Coronary artery (tissue), 2 donors: Measurements from ENCODE around the gene CHRNB2.

ENCODE experiments used
- DNase-seq: peaks from one replicate; pipeline ENCODE4 v3.0.0-alpha.2; 2017; ENCODE audit warnings: low spot score
- H3K27ac ChIP-seq, 2 donors: fragments of 200-600 bp; sonication (generic); one replicate each; pipeline ENCODE4 v1.5.1; 2016 to 2019
- H3K4me3 ChIP-seq: fragments of 200-600 bp; sonication (generic); 2 replicates; pipeline ENCODE4 v1.5.1; 2016; ENCODE audit warnings: mild to moderate bottlenecking, moderate library complexity
- TF ChIP-seq, protein P1 (sequence below): fragments of 200-600 bp; sonication (generic); IDR thresholded peaks from one replicate; pipeline ENCODE4 v1.5.1; 2019; ENCODE audit warnings: antibody characterized with exemption

Gene CHRNB2

DNA sequence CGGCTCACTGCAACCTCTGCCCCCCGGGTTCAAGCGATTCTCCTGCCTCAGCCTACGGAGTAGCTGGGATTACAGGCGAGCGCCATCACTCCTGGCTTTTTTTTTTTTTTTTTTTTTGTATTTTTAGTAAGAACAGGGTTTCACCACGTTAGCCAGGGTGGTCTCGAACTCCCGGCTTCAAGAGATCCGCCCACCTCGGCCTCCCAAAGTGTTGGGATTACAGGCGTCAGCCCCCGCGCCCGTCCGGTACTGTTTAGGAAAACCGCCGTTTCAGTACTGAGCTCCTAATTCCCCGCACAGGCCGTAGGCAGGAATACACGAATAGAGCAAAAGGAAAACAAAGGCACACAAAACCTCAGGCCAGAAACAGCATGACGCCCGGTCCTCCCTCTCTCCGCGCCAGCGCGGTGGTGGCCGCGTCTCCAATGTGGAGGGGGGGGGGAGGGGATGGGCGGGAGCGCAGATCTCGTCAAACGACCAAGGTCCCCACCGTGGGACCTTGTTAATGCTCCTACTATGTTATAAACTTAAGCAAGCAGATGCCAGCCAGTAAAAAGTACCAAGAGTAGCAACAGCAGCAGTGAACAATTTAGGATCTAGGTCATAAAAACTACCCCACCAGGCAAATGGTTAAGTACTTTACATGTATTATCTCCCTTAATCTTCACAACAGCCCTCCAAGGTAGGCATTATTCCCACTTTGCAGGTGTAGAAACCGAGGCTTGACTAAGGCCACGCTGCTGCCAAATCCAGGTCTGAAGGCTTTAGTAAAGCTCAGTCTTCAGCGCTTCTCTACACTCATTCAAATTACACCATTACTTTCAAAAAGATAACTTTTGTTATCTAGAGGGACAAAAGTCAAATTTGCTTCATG lies 41.1 kb downstream of the CHRNB2 start:
- Histone ChIP-seq H3K4me3 (peak overlapping the region; percentile 97), H3K27ac (peak overlapping the region; percentile 99)
- TF ChIP-seq, protein P1, sequence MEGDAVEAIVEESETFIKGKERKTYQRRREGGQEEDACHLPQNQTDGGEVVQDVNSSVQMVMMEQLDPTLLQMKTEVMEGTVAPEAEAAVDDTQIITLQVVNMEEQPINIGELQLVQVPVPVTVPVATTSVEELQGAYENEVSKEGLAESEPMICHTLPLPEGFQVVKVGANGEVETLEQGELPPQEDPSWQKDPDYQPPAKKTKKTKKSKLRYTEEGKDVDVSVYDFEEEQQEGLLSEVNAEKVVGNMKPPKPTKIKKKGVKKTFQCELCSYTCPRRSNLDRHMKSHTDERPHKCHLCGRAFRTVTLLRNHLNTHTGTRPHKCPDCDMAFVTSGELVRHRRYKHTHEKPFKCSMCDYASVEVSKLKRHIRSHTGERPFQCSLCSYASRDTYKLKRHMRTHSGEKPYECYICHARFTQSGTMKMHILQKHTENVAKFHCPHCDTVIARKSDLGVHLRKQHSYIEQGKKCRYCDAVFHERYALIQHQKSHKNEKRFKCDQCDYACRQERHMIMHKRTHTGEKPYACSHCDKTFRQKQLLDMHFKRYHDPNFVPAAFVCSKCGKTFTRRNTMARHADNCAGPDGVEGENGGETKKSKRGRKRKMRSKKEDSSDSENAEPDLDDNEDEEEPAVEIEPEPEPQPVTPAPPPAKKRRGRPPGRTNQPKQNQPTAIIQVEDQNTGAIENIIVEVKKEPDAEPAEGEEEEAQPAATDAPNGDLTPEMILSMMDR, result no peak
- DNase-seq, result peak; percentile 79

GRCh38 chr1:154609398-154610380 lies 42.1 kb downstream of the CHRNB2 start:
- TF ChIP-seq, protein P1, result no peak
- DNase-seq, result no peak
- peak overlapping the region in 1 of 2 donors; percentile 99 for H3K27ac ChIP-seq
- H3K4me3 ChIP-seq, result no peak overlapping the region

GRCh38 chr1:154611150-154611862 lies 43.7 kb downstream of the CHRNB2 start:
- Histone ChIP-seq H3K4me3 (no peak overlapping the region), H3K27ac (no peak overlapping the region)
- DNase-seq, result no peak
- TF ChIP-seq, protein P1, result no peak

GRCh38 chr1:154614247-154614646 lies 46.7 kb downstream of the CHRNB2 start:
- Histone ChIP-seq H3K27ac (no peak overlapping the region), H3K4me3 (no peak overlapping the region)
- no peak for DNase-seq
- TF ChIP-seq, protein P1, result no peak

- H3K4me3 ChIP-seq, result no peak overlapping the region
- H3K27ac ChIP-seq, result no peak overlapping the region
- TF ChIP-seq, protein P1, result no peak
- no peak for DNase-seq
Observed at GRCh38 chr1:154614901-154615300, 47.3 kb downstream of the CHRNB2 start.

DNA sequence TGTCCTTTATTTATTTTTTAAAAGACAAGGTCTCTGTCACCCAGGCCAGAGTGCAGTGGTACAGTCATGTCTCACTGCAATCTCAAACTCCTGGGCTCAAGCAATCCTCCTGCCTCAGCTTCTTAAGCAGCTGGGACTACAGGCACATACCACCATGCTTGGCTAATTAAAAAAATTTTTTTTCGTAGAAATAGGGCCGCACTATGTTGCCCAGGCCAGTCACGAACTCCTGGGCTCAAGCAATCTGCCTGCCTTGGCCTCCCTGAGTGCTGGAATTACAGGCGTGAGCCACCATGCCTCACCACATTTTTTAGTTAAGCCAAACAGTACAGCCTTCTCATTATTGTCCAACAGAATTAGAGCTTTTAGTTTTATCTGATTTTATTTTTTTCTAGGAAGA lies 47.8 kb downstream of the CHRNB2 start:
- Histone ChIP-seq H3K27ac (no peak overlapping the region), H3K4me3 (no peak overlapping the region)
- no peak for DNase-seq
- TF ChIP-seq, protein P1, result no peak
